GM19035 (cell line): ENCODE results near the gene CD300LF.

Experiments
- ATAC-seq: cut with Tn5 transposase; IDR thresholded peaks from one replicate; pipeline ENCODE4 v1.9.1; 2021; ENCODE audit not compliant: unreplicated experiment

The CD300LF gene

GRCh38 chr17:74730491-74731346 is 18.0 kb upstream of the CD300LF start:
- ATAC-seq: no peak

GRCh38 chr17:74729866-74730265 is 17.1 kb upstream of the CD300LF start:
- ATAC-seq: no peak

GRCh38 chr17:74729368-74729767 is 16.6 kb upstream of the CD300LF start:
- no peak for ATAC-seq

GRCh38 chr17:74728702-74729075 is 16.0 kb upstream of the CD300LF start:
- no peak for ATAC-seq

- ATAC-seq: no peak
Observed at GRCh38 chr17:74728033-74728701, 15.4 kb upstream of the CD300LF start.

GRCh38 chr17:74725111-74725510 is 12.4 kb upstream of the CD300LF start:
- no peak for ATAC-seq

GRCh38 chr17:74723891-74724290 is 11.2 kb upstream of the CD300LF start:
- no peak for ATAC-seq

- ATAC-seq: no peak
Observed at GRCh38 chr17:74722782-74723181, 10.1 kb upstream of the CD300LF start.

GRCh38 chr17:74720506-74720905 is 7.8 kb upstream of the CD300LF start:
- no peak for ATAC-seq

GRCh38 chr17:74715144-74715543 is 2.4 kb upstream of the CD300LF start:
- ATAC-seq: no peak

GRCh38 chr17:74713171-74713755 is 540 bp upstream of the CD300LF start:
- ATAC-seq: no peak

GRCh38 chr17:74712301-74712700 is 422 bp downstream of the CD300LF start:
- ATAC-seq: no peak

- no peak for ATAC-seq
Observed at GRCh38 chr17:74711058-74711824, 1.5 kb downstream of the CD300LF start.

- ATAC-seq: no peak
Observed at GRCh38 chr17:74704544-74704943, 8.2 kb downstream of the CD300LF start.

GRCh38 chr17:74703311-74703710 is 9.4 kb downstream of the CD300LF start:
- no peak for ATAC-seq

- no peak for ATAC-seq
Observed at GRCh38 chr17:74702116-74702871, 10.4 kb downstream of the CD300LF start.

GRCh38 chr17:74699236-74699635 is 13.5 kb downstream of the CD300LF start:
- ATAC-seq: no peak

GRCh38 chr17:74698069-74698468 is 14.7 kb downstream of the CD300LF start:
- no peak for ATAC-seq

GRCh38 chr17:74697515-74697914 is 15.2 kb downstream of the CD300LF start:
- no peak for ATAC-seq

GRCh38 chr17:74695629-74696028 is 17.1 kb downstream of the CD300LF start:
- no peak for ATAC-seq

- no peak for ATAC-seq
Observed at GRCh38 chr17:74694081-74694480, 18.6 kb downstream of the CD300LF start.
